ENCODE measurements around the gene CEP85L. TPM values are rescaled to one million over a fixed set of nuclear protein-coding genes. Genes with fewer than 3 reads are reported as not detected.

The CEP85L gene
- total RNA-seq, 2 experiments from 2014 or later: 9.6 to 12.0 TPM

DNA sequence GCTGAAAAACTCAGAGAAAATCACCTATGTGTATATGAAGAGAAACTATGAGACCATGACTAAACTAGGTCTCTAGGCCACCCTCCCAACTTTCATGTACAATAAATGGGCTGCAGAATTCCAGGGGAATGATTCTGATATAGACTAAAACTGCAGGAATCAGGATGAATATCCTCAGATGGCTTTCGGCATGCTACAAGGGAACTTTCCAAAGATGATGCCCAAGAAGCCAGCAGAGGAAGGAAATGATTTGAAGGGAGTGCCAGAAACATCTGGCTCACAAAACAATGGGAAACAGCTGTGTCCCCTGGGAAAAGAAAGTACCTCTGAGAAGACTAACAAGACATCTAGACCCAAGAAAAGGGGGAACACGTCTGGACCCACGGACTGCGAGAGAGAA is 62.2 kb downstream of the CEP85L start:
- DNase-seq (ENCODE audit: low spot score): no peak
- ChIA-PET POLR2A (no interaction called here), CTCF (ENCODE audit: unreplicated experiment) (no interaction called here)
- intact Hi-C loops (cut with micrococcal nuclease; ENCODE audit: unreplicated experiment): no loop called here
- no peak overlapping the region for H3K27ac ChIP-seq (ENCODE audit: low read depth, low read length, poor library complexity, severe bottlenecking)
- H3K4me1 ChIP-seq (ENCODE audit: insufficient read depth, low read length, poor library complexity, severe bottlenecking): no peaks in the 10 kb centered on the region
- TF ChIP-seq CTCF (conservative IDR thresholded peaks at IDR 0.05; ENCODE audit: low read length): no peak
- no peak for TF ChIP-seq EZH2phosphoT487 (IDR thresholded peaks at IDR 0.05; ENCODE audit: borderline replicate concordance, low read depth, low read length)
- H3K9me2 ChIP-seq (ENCODE audit: insufficient read depth, low read length): no peaks in the 10 kb centered on the region
- H3K9me3 ChIP-seq (ENCODE audit: low read length): no peaks in the 10 kb centered on the region
- no peak overlapping the region for H2AFZ ChIP-seq (ENCODE audit: low read length)
- no TSS peak for BruUV-seq (replicated peaks)
- no peaks in the 10 kb centered on the region for H4K20me1 ChIP-seq (ENCODE audit: insufficient read depth, low read length)
- no peaks in the 10 kb centered on the region for H3K36me3 ChIP-seq (ENCODE audit: insufficient read depth, low read length)
- no peak overlapping the region for H3K4me3 ChIP-seq (ENCODE audit: low read depth, low read length, poor library complexity, severe bottlenecking)
- no peak overlapping the region for H3K4me2 ChIP-seq (ENCODE audit: low read length)
- no peaks in the 10 kb centered on the region for H3K79me2 ChIP-seq (ENCODE audit: insufficient read depth, low read depth, low read length)

GRCh38 chr6:118588626-118589025 is 62.8 kb downstream of the CEP85L start:
- no peak for DNase-seq (ENCODE audit: low spot score)
- Histone ChIP-seq H3K79me2 (ENCODE audit: insufficient read depth, low read depth, low read length) (no peaks in the 10 kb centered on the region), H3K4me3 (ENCODE audit: low read depth, low read length, poor library complexity, severe bottlenecking) (no peak overlapping the region), H3K9me2 (ENCODE audit: insufficient read depth, low read length) (no peaks in the 10 kb centered on the region), H3K4me1 (ENCODE audit: insufficient read depth, low read length, poor library complexity, severe bottlenecking) (no peaks in the 10 kb centered on the region), H3K4me2 (ENCODE audit: low read length) (no peak overlapping the region), H3K9me3 (ENCODE audit: low read length) (no peaks in the 10 kb centered on the region), H3K27ac (ENCODE audit: low read depth, low read length, poor library complexity, severe bottlenecking) (no peak overlapping the region), H3K36me3 (ENCODE audit: insufficient read depth, low read length) (no peaks in the 10 kb centered on the region), H4K20me1 (ENCODE audit: insufficient read depth, low read length) (no peaks in the 10 kb centered on the region), H2AFZ (ENCODE audit: low read length) (no peak overlapping the region)
- TF ChIP-seq CTCF (conservative IDR thresholded peaks at IDR 0.05; ENCODE audit: low read length) (no peak), EZH2phosphoT487 (IDR thresholded peaks at IDR 0.05; ENCODE audit: borderline replicate concordance, low read depth, low read length) (no peak)
- BruUV-seq (replicated peaks): no TSS peak
- POLR2A ChIA-PET: no interaction called here
- intact Hi-C loops (cut with micrococcal nuclease; ENCODE audit: unreplicated experiment): no loop called here
- CTCF ChIA-PET (ENCODE audit: unreplicated experiment): no interaction called here

DNA sequence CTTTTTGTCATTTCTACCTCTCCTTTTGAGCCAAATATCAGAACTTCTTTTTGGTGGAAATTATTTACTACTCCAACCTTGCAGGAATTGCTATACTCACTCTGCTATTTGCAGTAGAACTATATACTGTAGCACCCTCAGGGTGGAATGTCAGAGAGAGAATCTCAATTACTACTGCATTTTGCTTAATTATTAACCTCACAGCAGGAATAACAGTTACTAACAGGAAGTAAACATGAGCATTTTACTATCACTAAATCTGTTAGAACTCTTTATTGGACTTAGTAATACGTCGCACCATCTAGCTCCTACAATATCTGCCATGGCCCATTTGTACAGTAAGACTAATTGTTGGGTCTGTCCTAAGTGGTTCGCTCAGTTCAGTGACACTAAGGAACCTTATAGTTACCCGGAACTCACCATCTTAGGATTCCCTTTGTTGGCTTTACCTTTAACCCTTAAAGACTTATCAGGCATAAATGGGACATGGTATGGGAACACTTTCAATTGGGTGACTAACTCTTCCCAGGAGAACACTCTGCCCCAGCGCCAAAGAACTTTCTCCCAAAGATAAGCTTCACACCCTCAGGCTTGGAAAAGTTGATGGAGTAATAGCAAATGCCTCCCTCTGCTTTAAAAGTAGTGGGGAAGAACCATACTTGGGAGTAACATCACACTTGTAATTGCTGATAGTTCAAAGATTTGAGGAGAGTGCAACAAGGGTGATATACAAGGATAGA is 64.5 kb downstream of the CEP85L start:
- no peak for TF ChIP-seq EZH2phosphoT487 (IDR thresholded peaks at IDR 0.05; ENCODE audit: borderline replicate concordance, low read depth, low read length)
- TF ChIP-seq CTCF (conservative IDR thresholded peaks at IDR 0.05; ENCODE audit: low read length): no peak
- Histone ChIP-seq H2AFZ (ENCODE audit: low read length) (no peak overlapping the region), H3K79me2 (ENCODE audit: insufficient read depth, low read depth, low read length) (no peaks in the 10 kb centered on the region), H3K9me3 (ENCODE audit: low read length) (no peaks in the 10 kb centered on the region), H3K4me2 (ENCODE audit: low read length) (no peak overlapping the region), H4K20me1 (ENCODE audit: insufficient read depth, low read length) (no peaks in the 10 kb centered on the region), H3K4me3 (ENCODE audit: low read depth, low read length, poor library complexity, severe bottlenecking) (no peak overlapping the region), H3K9me2 (ENCODE audit: insufficient read depth, low read length) (no peaks in the 10 kb centered on the region), H3K27ac (ENCODE audit: low read depth, low read length, poor library complexity, severe bottlenecking) (no peak overlapping the region), H3K4me1 (ENCODE audit: insufficient read depth, low read length, poor library complexity, severe bottlenecking) (no peaks in the 10 kb centered on the region), H3K36me3 (ENCODE audit: insufficient read depth, low read length) (no peaks in the 10 kb centered on the region)
- CTCF ChIA-PET (ENCODE audit: unreplicated experiment): no interaction called here
- intact Hi-C loops (cut with micrococcal nuclease; ENCODE audit: unreplicated experiment): no loop called here
- POLR2A ChIA-PET: interaction anchor here (0.9 kb wide), 1 partner anchor 8 kb away, joined by 5 read pairs; no protein-coding TSS in a partner anchor
- no peak for DNase-seq (ENCODE audit: low spot score)
- no TSS peak for BruUV-seq (replicated peaks)

All from OCI-LY7 (cell line).